SJSA1 (cell line): ENCODE data around the gene NT5DC1. TPM values are rescaled to one million over a fixed set of nuclear protein-coding genes. Genes with fewer than 3 reads are reported as not detected.

Experiments
- DNase-seq, 2 experiments: peaks; one replicate each; pipeline ENCODE4 v3.0.0-alpha.2; 2015 to 2020; ENCODE audit warnings: low spot score in 2 of 2, low read depth in 1 of 2
- H3K27ac ChIP-seq: fragments of 250-450 bp; sonication (Bioruptor Pico); 2 replicates; pipeline ENCODE4 v1.5.1; 2020; ENCODE audit warnings: mild to moderate bottlenecking, moderate library complexity
- H3K27me3 ChIP-seq: fragments of 250-450 bp; sonication (Bioruptor Pico); replicated peaks from 2 replicates; pipeline ENCODE4 v1.5.1; 2020; ENCODE audit warnings: mild to moderate bottlenecking, moderate library complexity
- H3K36me3 ChIP-seq: fragments of 250-450 bp; sonication (Bioruptor Pico); 2 replicates; pipeline ENCODE4 v1.5.1; 2020; ENCODE audit warnings: mild to moderate bottlenecking
- H3K4me1 ChIP-seq: fragments of 250-450 bp; sonication (Bioruptor Pico); replicated peaks from 2 replicates; pipeline ENCODE4 v1.6.1; 2021; ENCODE audit warnings: mild to moderate bottlenecking
- H3K4me3 ChIP-seq: fragments of 250-450 bp; sonication (Bioruptor Pico); 2 replicates; pipeline ENCODE4 v1.5.1; 2020; ENCODE audit warnings: mild to moderate bottlenecking
- H3K9me3 ChIP-seq: fragments of 250-450 bp; sonication (Bioruptor Pico); replicated peaks from 2 replicates; pipeline ENCODE4 v1.5.1; 2020; ENCODE audit warnings: mild to moderate bottlenecking
- total RNA-seq: library from RNA; depleted of rRNA; stranded (reverse); fragments of >200 nt; shearing (Covaris generic); gene quantifications from 2 replicates; pipeline ENCODE4 v1.2.3, GENCODE V29; 2014

The NT5DC1 gene
- total RNA-seq, 1 experiment from 2014 or later, result 10.0 TPM

GRCh38 chr6:116127771-116128493, 27.3 kb downstream of the NT5DC1 start:
- no peaks in the 10 kb centered on the region for H3K9me3 ChIP-seq
- H3K27me3 ChIP-seq, result no peaks in the 10 kb centered on the region
- no peak overlapping the region for H3K4me3 ChIP-seq
- peak in 1 of 2 experiments; percentile 63 for DNase-seq
- H3K36me3 ChIP-seq, result no peaks in the 10 kb centered on the region
- peaks cover 10% of the 10 kb centered on the region for H3K4me1 ChIP-seq
- H3K27ac ChIP-seq, result peak overlapping the region; percentile 14; the same call in 1 of the 2 replicates

DNA sequence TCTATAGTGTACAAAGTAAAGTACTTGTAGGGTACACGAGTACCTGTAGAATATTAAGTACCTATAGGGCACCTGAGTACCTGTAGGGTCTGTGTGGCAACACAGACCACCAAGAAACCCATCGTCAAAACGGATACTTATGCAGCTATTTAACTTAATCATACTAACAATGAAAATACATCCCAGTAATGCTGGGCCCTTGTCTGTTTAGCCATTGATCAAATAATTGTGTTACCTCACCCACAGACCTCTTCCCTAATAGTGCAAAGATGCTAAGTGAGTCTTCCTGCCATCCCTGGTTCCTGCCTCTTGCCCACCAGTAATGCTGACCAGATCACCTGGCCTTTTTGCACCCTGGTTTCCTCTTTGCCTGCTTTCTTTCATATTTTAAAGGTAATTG, 32.8 kb downstream of the NT5DC1 start:
- no peaks in the 10 kb centered on the region for H3K9me3 ChIP-seq

GRCh38 chr6:116136373-116136772, 35.7 kb downstream of the NT5DC1 start:
- no peak for DNase-seq
- H3K36me3 ChIP-seq, result no peaks in the 10 kb centered on the region
- H3K4me3 ChIP-seq, result no peak overlapping the region
- H3K4me1 ChIP-seq, result no peaks in the 10 kb centered on the region
- no peaks in the 10 kb centered on the region for H3K27me3 ChIP-seq
- H3K27ac ChIP-seq, result no peak overlapping the region
- no peaks in the 10 kb centered on the region for H3K9me3 ChIP-seq

More for the DNA sequence above, 32.8 kb downstream of the NT5DC1 start:
- Histone ChIP-seq H3K27ac (no peak overlapping the region), H3K4me3 (no peak overlapping the region), H3K27me3 (no peaks in the 10 kb centered on the region), H3K36me3 (no peaks in the 10 kb centered on the region), H3K4me1 (peaks cover 3% of the 10 kb centered on the region)
- no peak for DNase-seq

DNA sequence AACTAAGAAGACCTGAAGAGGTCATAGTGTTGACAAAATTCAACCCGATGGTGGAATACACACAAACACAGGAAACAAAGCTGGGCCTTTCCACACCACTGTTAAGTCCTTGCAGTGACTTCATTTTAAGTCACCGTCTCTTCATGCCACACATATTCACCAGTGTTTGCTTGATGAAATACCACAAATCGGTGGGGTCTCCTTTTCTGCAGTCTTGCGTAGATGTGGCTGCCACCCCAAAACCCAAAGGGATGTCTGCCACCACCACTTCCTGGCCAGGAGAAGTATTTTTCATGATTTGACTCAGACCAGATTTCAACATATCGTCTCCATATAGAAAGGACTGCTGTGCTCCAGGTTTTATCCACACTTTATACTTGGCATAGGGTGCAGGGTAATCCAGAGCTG, 36.3 kb downstream of the NT5DC1 start:
- H3K36me3 ChIP-seq, result no peaks in the 10 kb centered on the region
- no peak overlapping the region for H3K27ac ChIP-seq
- no peak overlapping the region for H3K4me3 ChIP-seq
- H3K9me3 ChIP-seq, result no peaks in the 10 kb centered on the region
- DNase-seq, result no peak
- no peaks in the 10 kb centered on the region for H3K27me3 ChIP-seq
- H3K4me1 ChIP-seq, result no peaks in the 10 kb centered on the region

GRCh38 chr6:116139917-116140316, 39.3 kb downstream of the NT5DC1 start:
- Histone ChIP-seq H3K27ac (no peak overlapping the region), H3K36me3 (no peaks in the 10 kb centered on the region), H3K4me1 (peaks cover 6% of the 10 kb centered on the region), H3K27me3 (no peaks in the 10 kb centered on the region), H3K4me3 (no peak overlapping the region), H3K9me3 (no peaks in the 10 kb centered on the region)
- no peak for DNase-seq

DNA sequence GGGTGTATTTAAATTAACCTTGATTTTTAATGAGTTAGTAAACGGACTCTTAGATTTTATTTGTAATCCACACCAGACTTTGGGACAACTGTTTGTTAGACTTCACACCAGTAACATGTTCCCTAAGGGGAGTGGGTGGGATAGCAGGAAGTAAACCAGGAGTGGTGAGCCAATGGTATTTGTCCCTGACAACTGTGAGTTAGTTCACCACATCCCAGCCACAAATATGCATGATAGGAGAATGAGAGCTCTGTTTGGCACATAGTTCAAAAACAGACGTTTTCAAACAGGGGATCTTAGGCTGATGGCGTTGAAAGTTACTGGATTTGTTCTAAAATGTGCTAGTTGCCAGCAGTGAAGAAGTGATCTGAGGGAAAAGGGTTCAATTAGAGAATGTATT, 44.0 kb downstream of the NT5DC1 start:
- H3K4me3 ChIP-seq, result no peak overlapping the region
- no peaks in the 10 kb centered on the region for H3K9me3 ChIP-seq
- peaks cover 15% of the 10 kb centered on the region for H3K4me1 ChIP-seq
- no peaks in the 10 kb centered on the region for H3K36me3 ChIP-seq
- H3K27ac ChIP-seq, result peak overlapping the region; percentile 50
- H3K27me3 ChIP-seq, result no peaks in the 10 kb centered on the region
- DNase-seq, result peak; percentile 54 to 63

DNA sequence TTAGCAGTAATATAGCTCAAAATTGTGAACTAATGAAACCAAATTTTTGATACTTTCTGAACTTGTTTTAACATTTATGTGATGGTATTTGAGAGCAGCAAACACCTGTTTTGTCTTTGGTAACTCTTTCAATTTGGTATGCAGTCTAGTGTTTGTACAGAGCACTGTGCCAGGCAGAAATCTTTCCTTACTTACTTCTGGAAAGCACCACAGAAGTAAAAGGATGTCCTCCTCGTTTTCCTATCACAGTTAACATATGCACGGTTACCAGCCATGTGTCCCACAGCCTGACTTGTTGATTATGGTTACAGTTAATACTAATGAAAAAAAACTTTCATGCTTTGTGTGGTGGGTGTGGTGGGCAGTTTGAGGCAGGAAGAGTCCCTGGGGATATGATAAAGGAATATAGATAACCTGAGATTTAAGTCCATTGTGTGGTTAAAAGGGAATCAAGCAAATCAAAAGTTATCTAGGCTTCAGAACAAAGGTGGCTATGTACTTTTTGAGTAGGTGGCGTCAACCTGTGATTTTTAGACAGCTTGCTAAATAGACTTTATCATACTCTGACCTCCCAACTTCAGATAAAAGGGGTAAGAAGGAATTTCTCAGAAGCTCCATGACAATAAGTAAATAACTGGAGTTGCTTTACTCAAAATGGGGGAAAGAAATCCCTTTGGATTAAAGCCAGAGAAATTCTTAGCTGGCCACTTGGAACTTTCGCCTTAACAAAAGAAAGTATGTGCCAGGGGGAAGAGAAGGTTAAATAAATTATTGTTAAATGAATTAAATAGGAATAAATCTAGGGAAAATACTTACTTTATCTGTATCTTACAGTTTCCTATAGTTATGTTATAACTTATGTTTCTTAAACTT, 45.4 kb downstream of the NT5DC1 start:
- H3K27ac ChIP-seq, result no peak overlapping the region
- H3K27me3 ChIP-seq, result no peaks in the 10 kb centered on the region
- no peaks in the 10 kb centered on the region for H3K9me3 ChIP-seq
- peak in 1 of 2 experiments; percentile 23 for DNase-seq
- H3K4me1 ChIP-seq, result peaks cover 15% of the 10 kb centered on the region
- H3K4me3 ChIP-seq, result no peak overlapping the region
- no peaks in the 10 kb centered on the region for H3K36me3 ChIP-seq

DNA sequence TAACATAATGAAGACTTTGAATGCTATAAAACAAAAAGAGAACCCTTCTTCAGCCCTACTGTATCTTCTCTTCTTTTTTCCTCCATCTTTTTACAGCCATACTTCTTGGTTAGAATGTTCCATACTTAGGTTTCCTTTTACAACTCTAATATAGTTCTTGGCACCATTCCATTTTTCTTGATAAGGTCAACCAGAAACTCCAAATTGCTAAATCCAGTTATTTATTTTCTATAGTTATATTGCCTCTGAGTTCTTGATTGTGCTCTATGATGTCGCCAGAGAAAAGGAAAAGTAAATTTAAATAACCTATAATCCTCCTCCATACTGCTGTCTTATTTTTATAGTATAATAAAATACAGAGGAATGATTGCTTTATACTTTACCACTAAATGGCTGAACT, 52.0 kb downstream of the NT5DC1 start:
- DNase-seq, result no peak

DNA sequence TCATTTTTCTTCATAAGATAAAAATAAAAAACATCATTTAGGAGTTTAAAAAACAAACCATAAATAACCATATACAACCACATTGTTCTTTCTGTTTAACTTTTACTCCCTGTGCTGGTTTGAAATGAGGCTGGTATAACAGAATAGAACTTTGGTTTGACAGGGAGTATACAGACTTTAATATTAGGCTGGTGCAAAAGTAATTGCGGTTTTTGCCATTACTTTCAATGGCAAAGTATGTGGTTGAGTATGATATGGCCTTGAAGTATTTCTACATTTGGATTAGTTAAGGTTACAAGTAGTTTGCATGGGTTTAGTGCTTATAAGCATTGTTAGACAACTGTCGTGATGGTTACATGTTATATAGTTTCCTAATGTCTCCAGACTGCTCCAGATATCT, 54.2 kb downstream of the NT5DC1 start:
- no peaks in the 10 kb centered on the region for H3K36me3 ChIP-seq
- H3K27me3 ChIP-seq, result no peaks in the 10 kb centered on the region
- no peak overlapping the region for H3K27ac ChIP-seq
- H3K4me1 ChIP-seq, result no peaks in the 10 kb centered on the region
- no peak for DNase-seq
- H3K4me3 ChIP-seq, result no peak overlapping the region
- no peaks in the 10 kb centered on the region for H3K9me3 ChIP-seq

More for the DNA sequence above, 52.0 kb downstream of the NT5DC1 start:
- Histone ChIP-seq H3K36me3 (no peaks in the 10 kb centered on the region), H3K4me3 (no peak overlapping the region), H3K27ac (no peak overlapping the region), H3K4me1 (no peaks in the 10 kb centered on the region), H3K9me3 (no peaks in the 10 kb centered on the region), H3K27me3 (no peaks in the 10 kb centered on the region)

- DNase-seq, result no peak
- Histone ChIP-seq H3K27ac (no peak overlapping the region), H3K36me3 (no peaks in the 10 kb centered on the region), H3K4me3 (no peak overlapping the region), H3K9me3 (no peaks in the 10 kb centered on the region), H3K4me1 (no peaks in the 10 kb centered on the region), H3K27me3 (no peaks in the 10 kb centered on the region)
These were observed 56.0 kb downstream of the NT5DC1 start for GRCh38 chr6:116156405-116157326.

- no peaks in the 10 kb centered on the region for H3K27me3 ChIP-seq
- H3K36me3 ChIP-seq, result no peaks in the 10 kb centered on the region
- no peak overlapping the region for H3K4me3 ChIP-seq
- no peaks in the 10 kb centered on the region for H3K9me3 ChIP-seq
- no peaks in the 10 kb centered on the region for H3K4me1 ChIP-seq
- no peak overlapping the region for H3K27ac ChIP-seq
- no peak for DNase-seq
These were observed 56.7 kb downstream of the NT5DC1 start for GRCh38 chr6:116157391-116157790.

DNA sequence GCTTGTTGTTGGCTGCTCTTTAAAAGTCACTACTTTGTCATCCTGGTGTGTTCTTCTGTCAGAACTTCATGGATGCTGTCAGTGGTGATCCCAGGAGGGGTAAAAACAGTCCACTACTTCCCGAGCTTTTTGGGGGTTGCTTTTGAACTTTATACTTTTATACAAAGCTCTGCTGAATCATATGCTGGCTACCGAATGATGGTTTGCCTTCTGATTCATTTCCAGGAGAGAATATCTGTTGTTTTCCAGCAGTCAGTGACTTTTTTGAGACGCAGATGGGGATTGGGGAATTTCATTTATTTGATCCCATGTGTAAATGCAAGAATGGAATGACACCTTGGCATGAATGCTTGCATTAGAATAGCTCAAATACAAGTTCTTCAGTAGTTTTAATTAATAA, 58.0 kb downstream of the NT5DC1 start:
- no peak overlapping the region for H3K4me3 ChIP-seq
- H3K27me3 ChIP-seq, result no peaks in the 10 kb centered on the region
- H3K9me3 ChIP-seq, result no peaks in the 10 kb centered on the region
- H3K36me3 ChIP-seq, result no peaks in the 10 kb centered on the region
- no peak for DNase-seq
- no peak overlapping the region for H3K27ac ChIP-seq
- no peaks in the 10 kb centered on the region for H3K4me1 ChIP-seq

DNA sequence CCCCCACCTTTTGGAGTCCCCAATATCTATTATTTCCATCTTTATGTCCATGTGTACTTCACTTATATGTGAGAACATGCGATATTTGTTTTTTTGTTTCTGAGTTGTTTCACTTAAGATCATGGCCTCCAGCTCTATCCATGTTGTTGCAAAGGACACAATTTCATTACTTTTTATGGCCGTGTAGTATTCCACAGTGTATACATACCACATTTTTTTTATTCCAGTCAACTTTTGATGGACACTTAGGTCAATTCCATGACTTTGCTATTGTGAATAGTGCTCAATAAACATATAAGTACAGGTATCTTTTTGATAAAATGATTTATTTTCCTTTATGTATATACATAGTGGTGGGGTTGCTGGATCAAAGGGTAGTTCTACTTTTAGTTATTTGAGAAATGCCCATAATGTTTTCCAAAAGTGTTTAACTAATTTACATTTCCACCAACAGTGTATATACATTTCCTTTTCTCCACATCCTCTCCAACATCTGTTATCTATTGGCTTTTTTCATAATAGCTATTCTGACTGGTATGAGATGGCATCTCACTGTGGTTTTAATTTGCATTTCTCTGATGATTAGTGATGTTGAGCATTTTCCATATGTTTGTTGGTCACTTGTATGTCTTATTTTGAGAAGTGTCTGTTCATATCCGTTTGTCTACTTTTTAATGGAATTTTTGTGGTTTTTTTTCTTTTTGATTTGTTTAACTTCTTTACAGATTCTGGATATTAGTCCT, 59.3 kb downstream of the NT5DC1 start:
- DNase-seq, result peak in 1 of 2 experiments; percentile 29
- no peak overlapping the region for H3K4me3 ChIP-seq
- H3K9me3 ChIP-seq, result 0 out of 2 replicates have a peak, but pooled peaks cover 2% of the 10 kb centered on the region
- H3K36me3 ChIP-seq, result no peaks in the 10 kb centered on the region
- no peaks in the 10 kb centered on the region for H3K27me3 ChIP-seq
- no peak overlapping the region for H3K27ac ChIP-seq
- H3K4me1 ChIP-seq, result no peaks in the 10 kb centered on the region
